ACC112 (cell line): ENCODE data around the gene TSHZ1.

ENCODE experiments used
- H2AFZ ChIP-seq: fragments of 200-600 bp; sonication (generic); one replicate; pipeline ENCODE4 v1.6.0; 2017; ENCODE audit warnings: antibody characterized with exemption, low read length; ENCODE audit not compliant: unreplicated experiment
- H3K27ac ChIP-seq: fragments of 200-600 bp; sonication (generic); 2 replicates; pipeline ENCODE4 v1.5.1; 2014; ENCODE audit warnings: low read depth, mild to moderate bottlenecking, antibody characterized with exemption, low read length, moderate library complexity
- H3K27me3 ChIP-seq: fragments of 200-600 bp; sonication (generic); 2 replicates; pipeline ENCODE4 v1.6.1; 2014; ENCODE audit warnings: mild to moderate bottlenecking, antibody characterized with exemption, low read length, moderate library complexity, mixed read lengths; ENCODE audit not compliant: insufficient read depth
- H3K36me3 ChIP-seq: fragments of 200-600 bp; sonication (generic); 2 replicates; pipeline ENCODE4 v1.6.1; 2016; ENCODE audit warnings: mild to moderate bottlenecking, antibody characterized with exemption, low read length, moderate library complexity, mixed read lengths; ENCODE audit not compliant: insufficient read depth
- H3K4me1 ChIP-seq: fragments of 200-600 bp; sonication (generic); one replicate; pipeline ENCODE4 v1.6.1; 2016; ENCODE audit warnings: low read length, mixed read lengths; ENCODE audit not compliant: insufficient read depth, unreplicated experiment, control insufficient read depth
- H3K4me3 ChIP-seq: fragments of 200-600 bp; sonication (generic); 2 replicates; pipeline ENCODE4 v1.5.1; 2014; ENCODE audit warnings: mild to moderate bottlenecking, low read depth, low read length
- H3K79me2 ChIP-seq: fragments of 200-600 bp; sonication (generic); one replicate; pipeline ENCODE4 v1.6.0; 2016; ENCODE audit warnings: low read length; ENCODE audit not compliant: control insufficient read depth, unreplicated experiment, insufficient read depth

The TSHZ1 gene

GRCh38 chr18:75208155-75208835 lies 2.3 kb upstream of the TSHZ1 start:
- peaks cover 32% of the 10 kb centered on the region for H3K4me1 ChIP-seq

GRCh38 chr18:75208836-75209128 lies 1.8 kb upstream of the TSHZ1 start:
- peaks cover 53% of the 10 kb centered on the region for H3K79me2 ChIP-seq
- H2AFZ ChIP-seq = peak overlapping the region; percentile 48
- no peaks in the 10 kb centered on the region for H3K27me3 ChIP-seq
- H3K4me1 ChIP-seq = peaks cover 33% of the 10 kb centered on the region
- peak overlapping the region; percentile 97 for H3K4me3 ChIP-seq
- H3K27ac ChIP-seq = peak overlapping the region; percentile 75
- H3K36me3 ChIP-seq = no peaks in the 10 kb centered on the region

More at GRCh38 chr18:75208155-75208835, 2.3 kb upstream of the TSHZ1 start:
- no peaks in the 10 kb centered on the region for H3K36me3 ChIP-seq
- peaks cover 58% of the 10 kb centered on the region for H3K79me2 ChIP-seq
- peak overlapping the region; percentile 48 for H2AFZ ChIP-seq
- peak overlapping the region; percentile 75 for H3K27ac ChIP-seq
- H3K4me3 ChIP-seq = peak overlapping the region; percentile 97
- H3K27me3 ChIP-seq = no peaks in the 10 kb centered on the region

- no peaks in the 10 kb centered on the region for H3K27me3 ChIP-seq
- H3K4me3 ChIP-seq = peak within 1 kb of the TSS; percentile 97
- H3K4me1 ChIP-seq = peaks cover 34% of the 10 kb centered on the region
- no peaks in the 10 kb centered on the region for H3K36me3 ChIP-seq
- peak within 1 kb of the TSS; percentile 75 for H3K27ac ChIP-seq
- H3K79me2 ChIP-seq = peaks cover 48% of the 10 kb centered on the region
- H2AFZ ChIP-seq = peak within 1 kb of the TSS; percentile 74
These were observed 1.3 kb upstream of the TSHZ1 start, which contains the start of gene PTGR3 for GRCh38 chr18:75209129-75209950. PTGR3 (minus strand) TSS chr18:75209139; CDS start chr18:75209058, 81 bp downstream.

GRCh38 chr18:75209951-75210258 lies 692 bp upstream of the TSHZ1 start:
- peaks cover 34% of the 10 kb centered on the region for H3K4me1 ChIP-seq
- peak overlapping the region; percentile 97 for H3K4me3 ChIP-seq
- no peaks in the 10 kb centered on the region for H3K27me3 ChIP-seq
- H2AFZ ChIP-seq = peak overlapping the region; percentile 74
- H3K36me3 ChIP-seq = no peaks in the 10 kb centered on the region
- H3K27ac ChIP-seq = peak overlapping the region; percentile 75
- peaks cover 48% of the 10 kb centered on the region for H3K79me2 ChIP-seq

DNA sequence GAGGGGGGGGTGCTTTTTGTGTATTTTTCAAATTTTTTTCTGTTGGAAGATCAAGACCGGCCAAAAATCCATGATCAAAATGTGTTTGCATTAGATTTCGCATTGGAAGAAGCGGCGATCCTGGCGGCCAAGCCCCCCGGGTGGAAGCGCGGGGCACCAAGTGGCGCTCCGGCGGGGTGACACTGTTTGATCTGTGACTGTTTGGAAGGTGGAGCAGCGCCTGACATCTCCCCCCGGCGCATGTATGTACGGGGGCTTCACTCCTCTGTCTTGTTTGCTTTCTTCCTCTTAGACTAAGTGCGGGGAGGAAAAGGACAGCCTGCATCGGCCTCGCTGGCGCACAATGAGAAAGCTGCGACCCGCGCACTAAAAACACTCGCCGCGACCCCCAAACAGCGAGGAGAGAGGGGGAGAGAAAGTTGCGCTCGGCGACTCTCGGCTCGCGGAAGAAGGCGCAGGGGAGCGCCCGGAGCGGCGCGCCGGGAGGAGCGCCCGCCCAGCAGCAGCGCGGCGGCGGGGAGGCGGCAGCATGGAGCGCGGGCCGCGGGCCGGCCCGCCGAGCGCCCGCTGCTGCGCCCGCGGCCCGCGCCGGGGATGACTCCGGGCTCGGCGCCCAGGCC lies 515 bp downstream of the TSHZ1 start:
- Histone ChIP-seq H3K27me3 (no peaks in the 10 kb centered on the region), H3K36me3 (no peaks in the 10 kb centered on the region), H3K4me1 (peaks cover 37% of the 10 kb centered on the region), H2AFZ (peak overlapping the region; percentile 90), H3K4me3 (peak overlapping the region; percentile 97), H3K27ac (no peak overlapping the region), H3K79me2 (peaks cover 45% of the 10 kb centered on the region)

GRCh38 chr18:75211626-75211952 lies 992 bp downstream of the TSHZ1 start:
- Histone ChIP-seq H3K79me2 (peaks cover 44% of the 10 kb centered on the region), H2AFZ (no peak overlapping the region), H3K36me3 (no peaks in the 10 kb centered on the region), H3K4me3 (peak overlapping the region; percentile 82), H3K27ac (no peak overlapping the region), H3K27me3 (no peaks in the 10 kb centered on the region), H3K4me1 (peaks cover 37% of the 10 kb centered on the region)

DNA sequence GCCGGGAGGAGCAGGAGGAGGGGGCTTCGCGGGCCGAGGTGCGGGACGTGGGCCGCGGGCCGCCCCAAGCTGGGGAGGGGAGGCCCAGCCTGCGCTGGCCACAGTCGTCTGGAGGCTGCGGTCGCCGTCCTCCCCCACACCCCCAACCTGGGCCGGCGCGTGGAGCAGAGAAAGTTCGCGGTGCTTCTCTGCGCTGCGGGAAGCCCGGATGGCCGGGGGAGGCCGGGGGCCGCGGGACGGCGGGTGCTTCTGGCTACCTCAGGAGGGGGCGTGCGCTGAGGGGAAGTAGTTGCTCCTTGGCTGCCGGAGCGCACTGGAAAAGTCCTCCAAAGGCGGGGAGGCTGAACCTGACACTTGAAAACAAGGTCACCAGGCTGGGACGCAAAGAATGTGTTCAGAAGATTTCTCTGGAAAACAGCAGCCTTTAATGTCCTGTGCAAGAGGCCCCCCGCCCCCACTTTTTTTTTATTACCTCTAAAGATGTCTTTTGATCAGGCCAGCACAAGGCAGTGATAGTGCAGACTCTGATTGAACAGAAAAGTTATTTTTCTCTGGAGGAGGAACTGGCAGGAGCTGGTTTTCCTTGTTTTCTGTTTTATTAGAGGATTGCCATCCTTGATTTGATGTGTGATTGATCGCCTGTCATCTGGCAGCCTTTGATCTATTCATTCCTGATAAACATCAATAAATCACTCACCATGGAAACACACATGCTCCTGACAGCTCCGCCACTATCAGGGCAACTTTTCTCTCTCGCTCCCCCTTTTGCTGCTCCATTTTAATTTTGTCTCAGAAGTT lies 1.6 kb downstream of the TSHZ1 start:
- Histone ChIP-seq H2AFZ (peak overlapping the region; percentile 9), H3K4me1 (peaks cover 37% of the 10 kb centered on the region), H3K27ac (no peak overlapping the region), H3K4me3 (peak overlapping the region; percentile 82), H3K36me3 (no peaks in the 10 kb centered on the region), H3K79me2 (peaks cover 44% of the 10 kb centered on the region), H3K27me3 (no peaks in the 10 kb centered on the region)

DNA sequence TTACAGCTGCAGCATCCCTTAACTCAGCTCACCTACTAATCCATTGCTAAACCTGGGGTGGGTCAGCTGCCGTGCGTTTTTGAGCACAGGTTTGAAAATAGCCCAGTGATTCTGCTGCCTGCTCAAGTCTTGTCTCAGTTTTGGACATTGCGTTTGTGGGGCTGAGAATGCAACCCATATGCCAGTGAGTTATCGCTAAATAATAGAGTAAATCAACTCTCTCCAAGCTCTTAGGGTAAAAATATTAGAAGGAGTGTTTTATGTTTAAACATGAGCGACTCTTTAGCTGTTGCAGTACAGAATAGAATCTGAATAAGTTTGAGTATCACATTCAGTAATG lies 2.1 kb downstream of the TSHZ1 start:
- Histone ChIP-seq H3K79me2 (peaks cover 42% of the 10 kb centered on the region), H3K27ac (no peak overlapping the region), H3K36me3 (no peaks in the 10 kb centered on the region), H3K27me3 (no peaks in the 10 kb centered on the region), H2AFZ (peak overlapping the region; percentile 9), H3K4me3 (peak overlapping the region; percentile 82), H3K4me1 (peaks cover 41% of the 10 kb centered on the region)

GRCh38 chr18:75213611-75214331 lies 3.2 kb downstream of the TSHZ1 start:
- no peaks in the 10 kb centered on the region for H3K36me3 ChIP-seq
- H3K4me3 ChIP-seq = peak overlapping the region; percentile 82
- no peaks in the 10 kb centered on the region for H3K27me3 ChIP-seq
- peak overlapping the region; percentile 46 for H3K27ac ChIP-seq
- peak overlapping the region; percentile 91 for H2AFZ ChIP-seq
- peaks cover 41% of the 10 kb centered on the region for H3K4me1 ChIP-seq
- peaks cover 43% of the 10 kb centered on the region for H3K79me2 ChIP-seq

- peaks cover 41% of the 10 kb centered on the region for H3K4me1 ChIP-seq
- H3K36me3 ChIP-seq = no peaks in the 10 kb centered on the region
- peaks cover 43% of the 10 kb centered on the region for H3K79me2 ChIP-seq
- H2AFZ ChIP-seq = no peak overlapping the region
- H3K27ac ChIP-seq = peak overlapping the region; percentile 46
- no peaks in the 10 kb centered on the region for H3K27me3 ChIP-seq
- H3K4me3 ChIP-seq = peak overlapping the region; percentile 82
These were observed 3.7 kb downstream of the TSHZ1 start for GRCh38 chr18:75214332-75214690.
